Urinary bladder (tissue), 4 donors: ENCODE measurements around the gene GREB1. TPM values are rescaled to one million over a fixed set of nuclear protein-coding genes. Genes with fewer than 3 reads are reported as not detected.

Experiments
- DNase-seq: peaks from one replicate; pipeline ENCODE4 v3.0.0-alpha.2; 2015; ENCODE audit errors: extremely low spot score
- H3K27ac ChIP-seq: one replicate; pipeline ENCODE4 v1.5.1; 2013; ENCODE audit warnings: low read depth, mild to moderate bottlenecking, moderate library complexity
- H3K36me3 ChIP-seq: one replicate; pipeline ENCODE4 v1.6.1; 2013; ENCODE audit warnings: mild to moderate bottlenecking, moderate library complexity; ENCODE audit not compliant: insufficient read depth
- H3K4me1 ChIP-seq: one replicate; pipeline ENCODE4 v1.6.1; 2013; ENCODE audit warnings: mild to moderate bottlenecking, moderate library complexity; ENCODE audit not compliant: insufficient read depth
- H3K4me3 ChIP-seq: one replicate; pipeline ENCODE4 v1.5.1; 2013; ENCODE audit warnings: low read depth, low read length
- WGBS: extraction: QIAGEN DNeasy Blood & Tissue Kit; methylation state at CpG from one replicate; pipeline ENCODE4 v1.1.7; 2013; 5-methylcytosine and 5-hydroxymethylcytosine counted together
- polyA plus RNA-seq: library from polyadenylated mRNA; stranded (reverse); fragments of 200-250 nt; gene quantifications from one replicate; pipeline ENCODE4 v1.2.3, GENCODE V29; 2013
- total RNA-seq: library from RNA; depleted of rRNA; stranded (reverse); fragments of >200 nt; gene quantifications from one replicate; pipeline ENCODE4 v1.2.3, GENCODE V29; 2014
- donor health status: healthy with polysubstance abuse.
- donor health status: healthy.

The GREB1 gene
- total and polyA plus RNA-seq, 2 donors, result 0.86 to 9.1 TPM

DNA sequence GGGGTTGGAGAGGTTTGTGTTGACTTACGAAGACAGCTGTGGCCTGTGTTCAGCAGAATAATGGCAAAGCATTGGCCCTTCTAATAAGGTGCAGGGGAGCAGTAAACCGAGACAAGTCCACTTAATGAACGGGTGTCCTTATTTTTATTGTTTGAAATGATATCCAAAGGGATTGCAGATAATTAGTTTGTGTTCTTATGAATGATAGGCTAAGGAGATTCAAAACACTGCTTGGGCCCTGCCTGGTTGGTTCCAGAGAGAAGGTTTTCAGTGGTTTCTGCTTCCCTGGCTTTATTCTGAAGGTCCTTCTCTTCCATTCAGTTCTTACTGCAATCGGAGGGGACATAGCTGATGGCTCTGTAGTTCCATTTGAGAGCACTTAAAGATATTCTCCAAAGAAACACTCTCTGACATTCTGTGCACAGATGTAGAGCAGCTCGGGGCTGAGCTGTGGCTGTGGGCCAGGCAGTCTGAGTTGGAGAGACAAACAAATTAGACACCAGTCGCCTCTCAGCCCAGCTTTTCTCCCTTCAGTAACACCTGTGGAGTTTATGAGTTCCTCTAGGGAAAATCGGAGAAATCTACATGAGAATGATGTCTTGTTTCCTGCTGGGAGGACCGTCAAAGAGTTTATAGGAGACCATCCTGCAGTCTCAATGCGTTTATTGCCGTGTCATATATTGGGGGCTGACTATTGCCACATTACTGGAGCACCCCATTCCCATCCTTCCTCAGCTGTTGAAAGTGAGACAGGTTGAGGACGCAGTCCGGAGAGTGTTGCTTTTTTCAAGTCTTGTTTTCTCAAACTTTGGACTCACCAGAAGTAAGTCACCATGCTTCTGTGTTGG, 6.5 kb downstream of the GREB1 start:
- Histone ChIP-seq H3K4me1 (no peaks in the 10 kb centered on the region), H3K36me3 (no peaks in the 10 kb centered on the region), H3K4me3 (no peak overlapping the region), H3K27ac (no peak overlapping the region)
- DNase-seq, result no peak
- 58% methylated on average over 12 of the region's 12 CpGs for WGBS

DNA sequence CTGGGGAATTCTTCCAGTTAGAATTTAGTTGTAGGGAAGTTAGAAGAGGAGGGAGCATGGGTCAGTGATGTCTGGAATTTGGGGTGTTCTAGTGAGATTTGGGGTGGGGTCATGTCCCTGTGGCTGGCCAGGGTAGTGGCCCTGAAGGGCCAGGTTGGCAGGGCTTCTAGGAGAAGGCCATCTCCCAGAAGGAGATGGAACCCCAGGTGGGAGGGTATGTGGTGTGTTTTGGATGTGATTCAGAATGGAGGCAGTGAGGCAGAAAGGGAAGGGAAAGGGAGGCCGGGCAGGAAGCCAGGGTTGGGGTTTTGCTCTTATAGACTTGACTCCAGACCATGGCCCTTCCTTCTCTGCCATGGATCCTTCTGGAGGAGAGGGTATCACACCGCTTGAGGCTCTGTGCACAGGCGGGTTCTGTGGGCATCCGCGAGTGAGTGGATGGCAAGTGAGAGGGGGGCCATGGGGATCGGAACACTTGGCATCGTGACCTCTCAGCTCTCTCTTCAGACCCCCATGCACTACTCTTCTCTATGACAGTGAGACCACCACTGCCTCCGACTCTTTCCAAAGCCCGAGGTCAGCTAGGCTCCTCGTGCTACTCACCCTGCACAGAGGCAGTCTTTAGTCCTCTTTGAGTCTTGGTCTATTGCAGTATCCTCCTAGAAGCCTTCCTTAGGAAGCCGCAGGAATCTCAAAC, 7.3 kb downstream of the GREB1 start:
- no peak overlapping the region for H3K27ac ChIP-seq
- no peaks in the 10 kb centered on the region for H3K36me3 ChIP-seq
- no peaks in the 10 kb centered on the region for H3K4me1 ChIP-seq
- WGBS, result 96% methylated on average over 11 of the region's 11 CpGs
- DNase-seq, result no peak
- no peak overlapping the region for H3K4me3 ChIP-seq

DNA sequence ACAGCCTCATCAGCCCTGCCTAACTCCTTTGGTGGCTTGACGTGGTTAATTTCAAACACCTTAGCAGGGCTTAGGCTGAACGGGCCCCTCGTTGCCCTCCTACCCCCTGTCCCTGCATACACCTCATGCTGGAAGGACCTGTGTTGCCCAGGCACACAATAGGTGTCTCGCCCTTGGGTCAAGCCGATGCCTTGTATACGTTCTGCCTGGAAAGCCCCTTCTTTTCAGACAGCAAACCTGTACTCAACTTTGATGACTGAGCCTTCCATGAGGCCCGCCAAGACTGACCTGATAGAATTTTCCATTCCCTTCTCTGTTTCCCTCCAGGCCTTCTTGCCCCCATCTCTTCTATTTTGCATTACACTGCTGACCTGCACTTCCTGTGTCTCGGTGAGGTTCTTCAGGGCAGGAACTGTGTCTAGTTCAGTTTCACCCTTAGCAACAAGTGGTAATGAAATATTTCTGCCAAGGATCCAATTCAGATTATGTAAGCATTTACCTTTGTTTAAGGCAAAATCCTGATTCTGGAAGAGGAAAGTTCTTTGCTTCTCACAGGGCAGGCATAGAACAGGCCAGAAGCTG, 7.9 kb downstream of the GREB1 start:
- WGBS, result 82% methylated on average over 8 of the region's 8 CpGs
- H3K4me1 ChIP-seq, result no peaks in the 10 kb centered on the region
- H3K36me3 ChIP-seq, result no peaks in the 10 kb centered on the region
- H3K4me3 ChIP-seq, result no peak overlapping the region
- no peak overlapping the region for H3K27ac ChIP-seq
- DNase-seq, result no peak

DNA sequence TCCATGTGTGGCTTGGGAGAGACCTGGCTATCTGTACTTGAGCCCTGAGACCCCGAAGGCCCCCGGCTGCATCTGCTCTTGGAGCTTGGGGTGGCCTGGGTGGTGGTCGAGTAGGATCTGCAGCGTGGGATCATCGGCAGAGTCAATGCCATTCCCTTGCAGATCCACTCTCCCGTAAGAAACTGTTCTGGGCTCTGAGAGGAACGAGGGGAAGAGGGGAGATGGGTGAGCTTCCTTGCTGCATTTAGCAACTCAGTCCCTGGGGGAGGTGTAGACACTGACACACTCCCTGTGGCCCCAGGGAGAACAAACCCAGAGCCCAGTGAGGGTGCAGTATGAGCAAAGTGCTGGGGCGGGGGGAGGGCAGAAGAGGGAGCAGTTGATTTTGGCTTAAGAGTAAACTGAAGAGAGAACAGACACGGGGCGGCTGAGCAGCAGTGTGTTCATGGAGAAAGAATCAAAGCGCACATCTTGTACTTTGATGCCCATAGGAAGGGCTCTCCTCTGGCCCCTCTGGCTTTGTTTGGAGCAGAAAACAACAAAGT, 8.5 kb downstream of the GREB1 start:
- Histone ChIP-seq H3K4me3 (no peak overlapping the region), H3K4me1 (no peaks in the 10 kb centered on the region), H3K27ac (no peak overlapping the region), H3K36me3 (no peaks in the 10 kb centered on the region)
- DNase-seq, result no peak
- WGBS, result 74% methylated on average over 11 of the region's 11 CpGs

DNA sequence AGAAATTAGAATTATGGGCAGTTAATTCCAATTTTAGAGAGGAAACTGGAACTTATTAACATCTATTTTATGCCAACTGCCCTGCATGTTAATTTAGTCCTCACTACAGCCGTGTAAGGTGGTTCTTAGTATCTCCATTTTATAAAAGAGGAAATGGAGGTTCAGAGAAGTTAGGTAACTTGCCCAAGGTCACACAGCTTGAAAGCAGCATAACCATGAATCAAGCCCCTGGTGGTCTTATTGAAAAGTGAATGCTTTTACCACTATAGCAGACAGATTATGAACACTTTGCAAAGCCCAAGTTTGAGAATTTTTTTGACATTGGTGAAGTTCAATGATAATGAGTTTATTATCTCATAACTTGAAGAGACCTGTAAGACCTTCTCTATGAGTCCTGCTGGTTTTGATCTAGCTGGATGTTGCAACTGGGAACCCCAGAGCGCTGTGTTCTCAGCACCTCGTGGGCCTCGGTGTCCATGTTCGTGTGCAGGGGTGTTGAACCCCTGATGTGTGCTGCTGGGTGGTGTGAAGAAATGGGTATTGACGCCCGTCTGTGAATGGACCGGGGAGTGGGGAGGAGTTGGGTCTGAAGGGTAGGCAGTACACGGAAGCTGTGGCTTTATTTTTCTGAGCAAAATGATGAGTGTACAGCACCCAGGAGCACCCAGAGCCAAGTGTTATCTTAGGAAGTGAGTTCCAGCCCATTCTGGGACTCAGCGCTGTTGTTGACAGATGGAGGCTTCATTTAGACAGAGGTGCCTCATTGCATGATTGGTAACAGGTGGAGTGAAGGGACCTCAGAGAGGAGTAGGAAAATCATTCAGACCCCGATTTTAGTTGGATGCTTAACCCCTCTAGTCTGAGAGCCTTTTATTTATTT, 9.7 kb downstream of the GREB1 start:
- DNase-seq, result no peak
- Histone ChIP-seq H3K27ac (no peak overlapping the region), H3K4me3 (no peak overlapping the region), H3K4me1 (no peaks in the 10 kb centered on the region), H3K36me3 (no peaks in the 10 kb centered on the region)
- 88% methylated on average over 11 of the region's 11 CpGs for WGBS

DNA sequence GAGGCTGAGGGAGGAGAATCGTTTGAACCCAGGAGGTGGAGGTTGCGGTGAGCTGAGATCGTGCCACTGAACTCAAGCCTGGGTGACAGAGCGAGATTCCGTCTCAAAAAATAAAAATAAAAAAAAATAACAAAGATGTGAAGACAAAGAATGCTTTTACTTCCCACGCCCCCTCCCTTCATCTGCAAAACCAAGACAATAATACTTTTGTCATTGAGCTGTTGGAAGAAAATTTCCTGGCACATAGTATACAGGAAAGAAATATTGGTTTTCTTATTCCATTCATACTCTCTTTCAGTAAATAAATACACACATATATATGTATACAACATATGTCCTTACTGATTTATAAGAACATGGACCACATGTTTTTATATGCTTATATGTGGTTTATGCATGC, 12.2 kb downstream of the GREB1 start:
- no peak overlapping the region for H3K27ac ChIP-seq
- H3K4me1 ChIP-seq, result no peaks in the 10 kb centered on the region
- H3K36me3 ChIP-seq, result no peaks in the 10 kb centered on the region
- 83% methylated on average over 6 of the region's 6 CpGs for WGBS
- no peak overlapping the region for H3K4me3 ChIP-seq
- DNase-seq, result no peak

DNA sequence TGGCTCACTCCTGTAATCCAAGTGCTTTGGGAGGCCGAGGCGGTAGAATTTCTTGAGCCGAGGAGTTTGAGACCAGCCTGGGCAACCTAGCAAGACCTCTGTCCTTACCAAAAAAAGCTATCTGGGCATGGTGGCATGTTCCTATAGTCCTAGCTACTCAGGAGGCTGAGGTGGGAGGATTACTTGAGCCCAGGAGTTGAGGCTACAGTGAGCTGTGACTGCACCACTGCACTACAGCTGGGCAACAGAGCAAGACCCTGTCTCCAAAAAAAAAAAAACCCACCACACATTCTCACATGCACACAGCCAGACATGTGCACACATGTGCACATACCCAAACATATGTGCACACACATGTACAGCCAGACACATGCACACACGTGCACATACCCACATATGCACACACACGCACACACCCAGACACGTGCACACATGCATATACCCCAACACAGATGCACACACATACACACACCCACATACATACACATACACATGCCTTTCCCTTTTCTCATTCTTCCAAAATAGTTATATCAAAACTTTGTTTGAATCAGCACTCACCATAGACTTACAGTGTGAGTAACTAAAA, 14.2 kb downstream of the GREB1 start:
- Histone ChIP-seq H3K4me1 (no peaks in the 10 kb centered on the region), H3K36me3 (no peaks in the 10 kb centered on the region), H3K4me3 (no peak overlapping the region), H3K27ac (no peak overlapping the region)
- no peak for DNase-seq
- 86% methylated on average over 6 of the region's 6 CpGs for WGBS

DNA sequence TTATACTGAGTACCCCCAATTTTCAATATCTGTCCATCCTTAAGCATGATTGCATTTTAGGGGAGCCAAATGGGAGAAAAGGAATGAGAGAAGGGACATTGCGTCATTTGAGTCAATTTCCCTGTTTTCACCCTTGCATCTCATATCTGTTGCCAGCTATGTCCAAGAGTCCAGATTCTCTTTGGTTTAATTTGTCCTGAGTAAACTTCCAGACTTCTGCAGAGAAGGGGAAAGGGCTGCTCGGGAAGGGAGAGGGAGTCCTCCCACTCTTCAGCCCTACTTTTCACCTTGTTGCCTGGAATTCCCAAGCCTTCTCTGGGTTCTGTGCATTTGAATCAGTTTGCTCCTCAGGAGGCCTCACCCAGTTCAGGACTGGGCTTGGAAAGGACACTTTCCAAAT, 16.5 kb downstream of the GREB1 start:
- DNase-seq, result no peak
- Histone ChIP-seq H3K36me3 (no peaks in the 10 kb centered on the region), H3K4me1 (no peaks in the 10 kb centered on the region), H3K27ac (no peak overlapping the region), H3K4me3 (no peak overlapping the region)
- 95% methylated on average over 2 of the region's 2 CpGs for WGBS

DNA sequence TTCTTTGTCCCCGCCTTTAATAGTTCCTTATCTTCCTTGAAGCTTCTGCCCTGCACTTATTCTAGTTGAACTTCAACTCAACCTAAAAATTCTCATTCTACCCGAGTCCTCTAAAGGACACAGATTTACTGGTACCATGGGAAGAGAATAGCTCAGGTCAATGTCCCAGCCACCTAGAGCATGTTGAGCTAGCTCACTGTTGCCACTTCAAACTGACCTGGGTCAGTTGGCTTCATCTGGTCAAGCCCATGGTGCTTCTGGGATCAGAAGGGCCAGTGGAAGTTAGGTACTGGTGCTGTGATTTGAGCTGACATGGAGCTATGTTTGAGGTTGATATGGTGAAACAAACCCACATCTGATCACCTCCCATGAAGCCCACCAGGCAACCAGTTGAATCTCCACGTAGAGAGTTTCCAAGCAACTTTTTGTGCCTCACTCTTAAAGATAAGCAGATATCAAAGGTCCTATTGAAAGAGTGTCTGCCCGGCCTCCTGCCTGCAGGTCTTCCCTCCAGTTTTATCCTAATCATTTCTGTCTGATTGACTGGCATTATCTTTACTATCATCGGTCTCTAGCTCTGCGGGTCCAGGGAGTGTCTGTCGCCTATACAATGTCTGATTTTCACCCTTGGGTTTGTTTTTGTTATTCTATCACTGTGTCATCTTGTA, 17.2 kb downstream of the GREB1 start:
- H3K4me3 ChIP-seq, result no peak overlapping the region
- 79% methylated on average over 7 of the region's 7 CpGs for WGBS
- no peaks in the 10 kb centered on the region for H3K4me1 ChIP-seq
- no peaks in the 10 kb centered on the region for H3K36me3 ChIP-seq
- DNase-seq, result no peak
- H3K27ac ChIP-seq, result no peak overlapping the region

DNA sequence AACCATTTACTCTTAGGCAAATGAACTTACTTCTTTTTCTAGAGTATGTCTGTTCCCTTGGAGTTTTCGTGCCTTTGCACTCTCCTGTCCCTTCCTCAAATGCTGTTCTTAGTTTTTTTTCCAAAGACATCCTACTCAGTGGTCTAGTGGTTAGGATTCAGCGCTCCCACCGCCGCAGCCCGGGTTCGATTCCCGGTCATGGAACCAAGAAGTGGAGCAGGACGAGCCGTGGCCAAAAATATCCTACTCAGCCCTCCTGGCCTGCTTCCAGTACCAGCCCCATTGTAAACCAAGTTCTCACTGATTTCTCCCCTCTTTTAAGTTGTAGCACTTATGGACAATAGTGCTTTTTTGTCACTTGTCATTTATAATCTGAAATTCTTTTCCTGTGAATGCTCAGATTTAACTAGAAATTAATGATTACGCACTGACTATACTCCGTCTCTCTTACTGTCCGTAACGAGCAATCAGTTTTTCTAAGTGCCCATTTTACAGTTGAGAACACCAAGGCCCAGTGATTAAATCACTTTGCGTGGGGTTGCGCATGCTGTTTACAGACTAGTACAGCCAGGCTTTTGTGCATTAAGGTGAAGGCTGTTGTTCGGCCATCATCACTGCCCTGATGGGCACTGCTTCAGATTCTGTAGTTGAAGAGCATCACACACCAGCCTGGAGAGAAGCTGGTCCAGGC, 17.9 kb downstream of the GREB1 start:
- Histone ChIP-seq H3K4me3 (no peak overlapping the region), H3K4me1 (no peaks in the 10 kb centered on the region), H3K27ac (no peak overlapping the region), H3K36me3 (no peaks in the 10 kb centered on the region)
- DNase-seq, result no peak
- 90% methylated on average over 16 of the region's 16 CpGs for WGBS

DNA sequence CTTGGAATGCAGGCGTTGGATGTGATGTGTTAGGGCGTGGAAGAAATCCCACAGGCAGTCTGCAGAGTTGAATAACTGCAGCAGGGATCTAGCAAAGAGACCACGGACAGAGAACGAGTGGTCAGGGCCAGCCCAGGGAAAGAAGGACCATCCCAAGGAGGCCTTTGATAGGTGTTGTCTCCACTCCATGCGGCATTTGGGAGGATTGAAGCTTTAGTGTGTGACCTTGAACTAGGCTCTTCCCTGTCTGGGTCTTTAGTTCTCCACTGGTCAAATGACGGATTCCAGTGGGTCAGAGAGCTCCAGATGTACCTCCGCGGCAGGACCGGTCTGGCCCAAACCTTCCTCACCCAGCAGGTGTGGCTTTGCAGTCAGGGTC, 18.4 kb downstream of the GREB1 start:
- Histone ChIP-seq H3K27ac (no peak overlapping the region), H3K4me3 (no peak overlapping the region), H3K4me1 (no peaks in the 10 kb centered on the region), H3K36me3 (no peaks in the 10 kb centered on the region)
- WGBS, result 91% methylated on average over 9 of the region's 9 CpGs
- DNase-seq, result no peak
